ENCODE results near the gene FAP.

DNA sequence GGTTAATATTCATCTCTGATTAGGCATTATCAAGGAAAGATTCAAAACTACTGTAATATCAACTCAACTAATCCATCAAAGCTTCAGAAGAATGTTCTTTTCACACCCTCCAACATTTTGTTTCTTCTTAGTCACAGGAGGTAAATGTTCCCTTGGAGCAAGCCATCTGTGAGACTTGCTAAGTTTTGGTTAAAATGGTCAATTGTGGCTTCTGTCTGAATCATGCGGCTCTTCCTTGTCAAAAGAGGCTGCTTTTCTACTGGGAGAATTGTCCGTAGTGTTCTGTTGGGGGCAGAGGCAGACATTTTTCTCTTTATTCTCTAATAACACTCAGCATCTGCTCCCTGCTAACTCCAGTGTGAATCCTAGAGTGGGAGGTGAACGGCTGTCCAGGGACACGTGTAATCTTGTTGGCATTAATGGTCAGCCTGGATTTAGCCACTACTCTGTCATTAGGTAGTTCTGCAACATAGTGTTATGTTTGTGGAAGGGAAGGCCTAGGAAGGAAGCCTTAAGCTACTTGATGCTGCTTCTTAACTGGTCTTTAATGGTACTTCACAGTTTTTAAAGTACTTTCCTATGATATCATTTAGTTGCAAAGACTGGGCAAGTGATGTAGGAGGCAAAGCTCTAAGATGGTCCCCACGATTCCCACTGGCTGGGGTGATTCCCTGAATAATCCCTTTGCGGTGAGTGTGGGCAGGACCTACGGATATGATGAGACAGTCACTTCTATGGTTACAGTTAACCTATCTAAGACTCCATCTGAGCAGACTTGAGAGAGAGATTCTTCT is 22.6 kb upstream of the FAP start:
- TF ChIP-seq POLR2A (IDR thresholded peaks at IDR 0.05; ENCODE audit: low read length) (no peak), CHD2 (IDR thresholded peaks at IDR 0.05; ENCODE audit: low read length, partially characterized antibody) (no peak), RAD21 (conservative IDR thresholded peaks at IDR 0.05 in 1 of 2, IDR thresholded peaks at IDR 0.05 in 1 of 2) (no peak), POLR2AphosphoS2 (conservative IDR thresholded peaks at IDR 0.05; ENCODE audit: low read length) (no peak), CBX8 (IDR thresholded peaks at IDR 0.05) (no peak), JUNB (IDR thresholded peaks at IDR 0.05) (no peak), RFX5 (IDR thresholded peaks at IDR 0.05) (no peak), CEBPB (IDR thresholded peaks at IDR 0.05) (no peak), MYC (IDR thresholded peaks at IDR 0.05; ENCODE audit: borderline replicate concordance, low read length) (no peak), NR3C1 (IDR thresholded peaks at IDR 0.05) (no peak), CBX2 (IDR thresholded peaks at IDR 0.05; ENCODE audit: borderline replicate concordance, low read depth) (no peak)
- TF ChIP-seq, protein P1, sequence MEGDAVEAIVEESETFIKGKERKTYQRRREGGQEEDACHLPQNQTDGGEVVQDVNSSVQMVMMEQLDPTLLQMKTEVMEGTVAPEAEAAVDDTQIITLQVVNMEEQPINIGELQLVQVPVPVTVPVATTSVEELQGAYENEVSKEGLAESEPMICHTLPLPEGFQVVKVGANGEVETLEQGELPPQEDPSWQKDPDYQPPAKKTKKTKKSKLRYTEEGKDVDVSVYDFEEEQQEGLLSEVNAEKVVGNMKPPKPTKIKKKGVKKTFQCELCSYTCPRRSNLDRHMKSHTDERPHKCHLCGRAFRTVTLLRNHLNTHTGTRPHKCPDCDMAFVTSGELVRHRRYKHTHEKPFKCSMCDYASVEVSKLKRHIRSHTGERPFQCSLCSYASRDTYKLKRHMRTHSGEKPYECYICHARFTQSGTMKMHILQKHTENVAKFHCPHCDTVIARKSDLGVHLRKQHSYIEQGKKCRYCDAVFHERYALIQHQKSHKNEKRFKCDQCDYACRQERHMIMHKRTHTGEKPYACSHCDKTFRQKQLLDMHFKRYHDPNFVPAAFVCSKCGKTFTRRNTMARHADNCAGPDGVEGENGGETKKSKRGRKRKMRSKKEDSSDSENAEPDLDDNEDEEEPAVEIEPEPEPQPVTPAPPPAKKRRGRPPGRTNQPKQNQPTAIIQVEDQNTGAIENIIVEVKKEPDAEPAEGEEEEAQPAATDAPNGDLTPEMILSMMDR (IDR thresholded peaks at IDR 0.05), result no peak

Data from A549 (cell line).